Naive thymus-derived CD4-positive, alpha-beta T cell (primary cell): Measurements from ENCODE around the gene BAIAP3. TPM values are rescaled to one million over a fixed set of nuclear protein-coding genes. Genes with fewer than 3 reads are reported as not detected.

ENCODE experiments used
- ATAC-seq: fragments of 150-1000 bp; cut with Tn5 transposase; 2 replicates; pipeline ENCODE4 v1.10.0; 2021; ENCODE audit warnings: mild to moderate bottlenecking, moderate library complexity
- CTCF ChIA-PET: fragments of 350-600 bp; sonication (Branson Sonifier 250); formaldehyde crosslinking; loops from one replicate; lab custom pipeline; 2021; ENCODE audit warnings: antibody characterized with exemption; lab: Charles Lee
- POLR2A ChIA-PET: fragments of 350-600 bp; sonication (Branson Sonifier 250); formaldehyde crosslinking; loops from one replicate; lab custom pipeline; 2021; ENCODE audit warnings: antibody characterized with exemption, inconsistent platforms; lab: Charles Lee
- DNase-seq, 9 donors: peaks; one replicate each; pipeline versions ENCODE4 v3.0.0 to v3.0.0-alpha.2; 2020 to 2022; ENCODE audit warnings: mixed read lengths in 1 of 9
- H3K27ac ChIP-seq: one replicate; pipeline ENCODE4 v1.7.0; 2013; ENCODE audit warnings: mild to moderate bottlenecking, low read depth, low read length, moderate library complexity
- H3K27me3 ChIP-seq, 2 donors: one replicate each; pipeline ENCODE4 v1.7.0; 2013; ENCODE audit warnings: low read length in 2 of 2, mild to moderate bottlenecking in 2 of 2, moderate library complexity in 2 of 2; ENCODE audit not compliant: control insufficient read depth in 2 of 2, insufficient read depth in 2 of 2
- H3K36me3 ChIP-seq, 3 experiments: 1 replicate in 2 of 3; 2 replicates in 1 of 3; pipeline ENCODE4 v1.7.0; 2013; ENCODE audit warnings: low read length in 3 of 3, mild to moderate bottlenecking in 3 of 3, moderate library complexity in 1 of 3; ENCODE audit not compliant: insufficient read depth in 3 of 3, control insufficient read depth in 2 of 3
- H3K4me1 ChIP-seq, 2 donors: one replicate each; pipeline ENCODE4 v1.7.0; 2013; ENCODE audit warnings: low read length in 2 of 2, mild to moderate bottlenecking in 2 of 2, moderate library complexity in 1 of 2; ENCODE audit not compliant: control insufficient read depth in 2 of 2, insufficient read depth in 2 of 2
- H3K4me3 ChIP-seq: 2 replicates; pipeline ENCODE4 v1.7.0; 2013; ENCODE audit warnings: mild to moderate bottlenecking, low read length
- H3K9me3 ChIP-seq, 3 experiments: 1 replicate in 2 of 3; 2 replicates in 1 of 3; pipeline ENCODE4 v1.7.0; 2013; ENCODE audit warnings: low read length in 3 of 3; ENCODE audit not compliant: control insufficient read depth in 2 of 3
- H3K27ac Mint-ChIP-seq, 9 donors: one replicate each; pipeline ENCODE4 v1.8.0; 2020 to 2022; ENCODE audit warnings: mixed read lengths in 9 of 9, mild to moderate bottlenecking in 8 of 9, moderate library complexity in 5 of 9, inconsistent platforms in 2 of 9
- H3K27me3 Mint-ChIP-seq, 5 donors: one replicate each; pipeline ENCODE4 v1.8.0; 2021 to 2022; ENCODE audit warnings: mixed read lengths in 5 of 5, mild to moderate bottlenecking in 1 of 5
- H3K36me3 Mint-ChIP-seq, 5 donors: one replicate each; pipeline ENCODE4 v1.8.0; 2020 to 2022; ENCODE audit warnings: mixed read lengths in 5 of 5, mild to moderate bottlenecking in 3 of 5, inconsistent platforms in 1 of 5
- H3K4me1 Mint-ChIP-seq, 7 donors: one replicate each; pipeline ENCODE4 v1.8.0; 2020 to 2022; ENCODE audit warnings: mixed read lengths in 7 of 7, mild to moderate bottlenecking in 3 of 7, inconsistent platforms in 1 of 7
- H3K4me3 Mint-ChIP-seq, 10 donors: one replicate each; pipeline ENCODE4 v1.8.0; 2020 to 2022; ENCODE audit warnings: mild to moderate bottlenecking in 10 of 10, mixed read lengths in 10 of 10, moderate library complexity in 6 of 10, inconsistent platforms in 2 of 10
- H3K9me3 Mint-ChIP-seq, 11 donors: one replicate each; pipeline ENCODE4 v1.8.0; 2020 to 2022; ENCODE audit warnings: mixed read lengths in 11 of 11, mild to moderate bottlenecking in 4 of 11, inconsistent platforms in 1 of 11, moderate library complexity in 1 of 11
- intact Hi-C, 2 donors: fragments of 100-400 bp; cut with micrococcal nuclease; formaldehyde crosslinking; loops; one replicate each; pipeline ENCODE4 v1.15.1; 2023
- polyA plus RNA-seq, 2 donors: library from polyadenylated mRNA; unstranded; fragments of 300-500 nt; fragmentation: Illumina TruSeq; gene quantifications; one replicate each; pipeline ENCODE4 v1.2.3, GENCODE V29; 2021
- total RNA-seq, 6 experiments: library from RNA in 5 of 6; stranded (reverse) in 5 of 6; gene quantifications; 1 replicate in 5 of 6; 2 replicates in 1 of 6; pipeline ENCODE4 v1.2.3 and lab custom pipeline; 2021 to 2026

BAIAP3 gene
- total and polyA plus RNA-seq, 7 experiments from 2014 or later: 0.20 to 7.5 (median 1.1) TPM

DNA sequence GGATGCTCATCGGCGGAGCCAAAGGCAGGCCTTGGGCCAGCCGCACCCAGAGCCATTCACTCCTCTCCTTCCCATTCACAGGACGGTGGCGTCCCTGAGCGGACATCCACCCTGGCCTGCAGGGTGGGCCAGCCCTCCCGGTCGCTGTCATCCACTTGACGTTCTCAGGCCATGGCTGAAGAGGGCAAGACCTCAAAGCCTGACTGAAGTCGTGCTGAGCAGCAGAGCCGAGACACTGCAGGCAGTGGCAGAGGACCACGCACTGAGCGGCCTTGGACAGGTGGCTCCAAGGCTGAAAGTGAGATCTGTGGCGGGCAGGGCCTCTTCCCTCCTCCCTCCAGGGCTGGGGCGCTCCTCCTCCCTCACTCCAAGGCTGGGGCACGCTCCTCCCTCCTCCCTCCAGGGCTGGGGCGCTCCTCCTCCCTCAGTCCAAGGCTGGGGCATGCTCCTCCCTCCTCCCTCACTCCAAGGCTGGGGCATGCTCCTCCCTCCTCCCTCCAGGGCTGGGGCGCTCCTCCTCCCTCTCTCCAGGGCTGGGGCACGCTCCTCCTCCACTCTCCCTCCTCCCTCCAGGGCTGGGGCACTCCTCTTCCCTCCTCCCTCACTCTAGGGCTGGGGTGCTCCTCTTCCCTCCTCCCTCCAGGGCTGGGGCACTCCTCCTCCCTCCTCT, 42.4 kb downstream of the BAIAP3 start:
- Mint-ChIP-seq H3K27me3 (no peaks in the 10 kb centered on the region), H3K4me3 (no peak overlapping the region), H3K27ac (peak overlapping the region in 1 of 9 donors; percentile 57), H3K36me3 (peaks cover 0 to 3% (median 0%) of the 10 kb centered on the region in 5 donors), H3K4me1 (peaks cover 6 to 18% (median 15%) of the 10 kb centered on the region in 7 donors), H3K9me3 (no peaks in the 10 kb centered on the region)
- Histone ChIP-seq H3K9me3 (no peaks in the 10 kb centered on the region), H3K4me3 (no peak overlapping the region), H3K36me3 (peaks cover 0 to 53% (median 0%) of the 10 kb centered on the region in 3 experiments), H3K27ac (no peak overlapping the region), H3K4me1 (no peaks in the 10 kb centered on the region), H3K27me3 (no peaks in the 10 kb centered on the region)
- intact Hi-C loops: no loop called here
- ATAC-seq: no peak
- no peak for DNase-seq
- CTCF ChIA-PET: no interaction called here
- POLR2A ChIA-PET: no interaction called here

DNA sequence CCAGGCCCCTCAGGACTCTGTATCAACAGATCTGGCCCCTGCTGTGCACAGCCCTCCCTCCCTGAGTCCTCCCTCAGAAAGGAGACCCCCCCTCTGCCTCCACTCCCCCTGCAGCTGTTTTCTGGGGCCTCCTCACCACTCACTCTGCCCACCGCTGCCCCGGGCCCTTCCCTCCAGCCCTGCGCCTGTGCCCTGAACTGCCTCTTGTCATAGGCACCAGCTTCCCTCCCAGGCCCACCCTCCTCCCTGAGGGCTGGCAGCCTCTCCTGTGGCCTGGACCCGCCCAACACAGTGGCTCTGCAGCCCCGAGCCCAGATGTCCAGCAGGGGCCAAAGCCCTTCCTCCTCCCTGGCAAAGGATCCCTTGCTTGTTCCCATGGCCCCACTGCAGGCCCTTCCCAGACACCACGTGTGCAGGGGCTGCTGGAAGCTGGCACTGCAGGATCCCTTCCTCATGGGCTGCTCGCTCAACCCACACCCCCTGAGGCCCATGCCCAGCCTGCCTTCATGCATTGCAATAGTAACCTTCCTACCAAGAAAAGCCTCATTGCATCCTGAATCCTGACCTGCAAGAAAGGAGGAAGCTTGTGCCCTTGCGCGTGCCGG, 44.1 kb downstream of the BAIAP3 start:
- Mint-ChIP-seq H3K4me1 (peaks cover 6 to 18% (median 15%) of the 10 kb centered on the region in 7 donors), H3K9me3 (no peaks in the 10 kb centered on the region)
- ATAC-seq: no peak

DNA sequence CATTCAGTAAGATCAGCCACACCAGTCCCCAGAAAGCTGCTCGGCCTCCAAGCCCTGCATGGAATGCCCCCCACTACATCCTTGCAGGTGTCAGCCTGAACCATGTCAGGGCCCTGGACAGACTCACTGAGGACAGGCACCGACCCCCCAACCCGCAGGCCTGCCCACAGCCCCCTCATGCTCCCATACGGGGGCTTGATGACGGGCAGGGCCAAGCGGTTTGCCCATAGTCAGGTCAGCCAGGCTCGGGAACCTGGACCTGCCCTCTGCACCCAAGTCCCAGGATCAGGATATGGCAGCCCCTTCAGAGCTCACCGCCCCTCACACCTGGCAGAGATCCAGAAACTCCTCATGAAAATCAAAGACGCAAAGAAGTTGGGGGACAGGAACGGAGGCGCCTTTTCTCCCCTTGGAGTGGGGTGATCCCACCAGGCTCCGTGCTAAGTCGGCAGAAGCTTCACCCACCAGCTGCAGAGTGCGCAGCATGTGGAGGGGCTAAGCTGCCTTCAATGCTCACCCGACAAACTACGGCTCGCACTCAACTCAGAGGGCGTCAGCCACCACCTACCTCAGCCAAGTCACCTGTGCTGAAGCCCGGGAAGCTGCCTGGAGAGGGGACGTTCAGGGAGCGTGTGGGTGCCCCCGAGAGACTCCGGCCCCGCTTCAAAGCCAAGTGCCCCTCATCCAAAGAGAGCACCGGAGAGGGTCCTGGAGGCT, 44.8 kb downstream of the BAIAP3 start:
- DNase-seq (no peak), ATAC-seq (no peak)
- peaks cover 0 to 3% (median 0%) of the 10 kb centered on the region in 5 donors for H3K36me3 Mint-ChIP-seq
- Histone ChIP-seq H3K4me3 (no peak overlapping the region), H3K9me3 (no peaks in the 10 kb centered on the region), H3K4me1 (no peaks in the 10 kb centered on the region), H3K27me3 (no peaks in the 10 kb centered on the region), H3K27ac (peak overlapping the region; percentile 52), H3K36me3 (peaks cover 0 to 57% (median 0%) of the 10 kb centered on the region in 3 experiments)
- CTCF ChIA-PET: interaction anchor here (0.5 kb wide), 1 partner anchor 19 kb away, joined by 3 read pairs; no protein-coding TSS in a partner anchor
- peak overlapping the region; percentile 17 to 88 (median 56) for H3K4me3 Mint-ChIP-seq
- POLR2A ChIA-PET: interaction anchor here (0.8 kb wide), 1 partner anchor 14 kb away, joined by 5 read pairs; no protein-coding TSS in a partner anchor
- intact Hi-C loops: loop anchor here in 1 of 2 donors (2.0 kb wide), 1 partner anchor 37 kb away; the partner anchor contains the start of gene UNKL
- peak overlapping the region in 8 of 9 donors; percentile 4 to 62 (median 49) for H3K27ac Mint-ChIP-seq
- H3K4me1 Mint-ChIP-seq: peaks cover 6 to 18% (median 15%) of the 10 kb centered on the region in 7 donors
- no peaks in the 10 kb centered on the region for H3K9me3 Mint-ChIP-seq
- no peaks in the 10 kb centered on the region for H3K27me3 Mint-ChIP-seq

More for the DNA sequence above, 44.1 kb downstream of the BAIAP3 start:
- Histone ChIP-seq H3K4me1 (no peaks in the 10 kb centered on the region), H3K9me3 (no peaks in the 10 kb centered on the region), H3K27ac (no peak overlapping the region), H3K36me3 (peaks cover 0 to 55% (median 0%) of the 10 kb centered on the region in 3 experiments), H3K4me3 (no peak overlapping the region), H3K27me3 (no peaks in the 10 kb centered on the region)
- H3K4me3 Mint-ChIP-seq: peak overlapping the region in 2 of 10 donors; percentile 17 to 88
- ChIA-PET POLR2A (no interaction called here), CTCF (no interaction called here)
- peaks cover 0 to 3% (median 0%) of the 10 kb centered on the region in 5 donors for H3K36me3 Mint-ChIP-seq
- intact Hi-C loops: loop anchor here in 1 of 2 donors (2.0 kb wide), 1 partner anchor 37 kb away; the partner anchor contains the start of gene UNKL
- H3K27me3 Mint-ChIP-seq: no peaks in the 10 kb centered on the region
- H3K27ac Mint-ChIP-seq: peak overlapping the region in 4 of 9 donors; percentile 10 to 64 (median 48)
- DNase-seq: no peak

DNA sequence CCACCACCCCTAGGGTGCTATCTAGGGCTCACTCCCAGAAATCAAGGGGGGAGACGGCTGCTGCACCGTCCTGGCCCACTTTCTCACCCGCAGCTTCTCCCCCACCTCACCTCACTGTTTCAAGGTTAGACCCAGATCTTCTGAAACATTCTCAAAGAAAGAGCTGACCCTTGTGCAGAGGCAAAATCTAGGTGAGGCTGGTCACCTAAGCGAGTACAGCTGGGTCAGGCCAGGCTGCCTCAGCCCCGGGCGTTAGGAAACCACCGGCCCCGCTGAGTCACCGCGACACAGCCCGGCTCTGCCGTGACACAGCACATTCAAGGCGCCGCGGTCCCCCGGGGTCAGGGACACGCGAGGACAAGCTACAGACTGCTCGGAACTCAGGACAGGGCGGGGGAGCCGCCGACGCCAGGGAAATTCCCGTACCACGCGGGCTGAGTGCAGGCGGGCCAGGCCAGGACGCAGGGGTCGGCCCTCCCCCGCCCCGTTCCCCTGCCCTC, 45.4 kb downstream of the BAIAP3 start:
- H3K36me3 Mint-ChIP-seq: peaks cover 0 to 3% (median 0%) of the 10 kb centered on the region in 5 donors
- H3K4me1 Mint-ChIP-seq: peaks cover 6 to 18% (median 15%) of the 10 kb centered on the region in 7 donors
- no peaks in the 10 kb centered on the region for H3K27me3 ChIP-seq
- peak overlapping the region; percentile 52 for H3K27ac ChIP-seq
- ChIA-PET POLR2A (interaction anchor here (0.8 kb wide), 1 partner anchor 15 kb away, joined by 5 read pairs; no protein-coding TSS in a partner anchor), CTCF (interaction anchor here (0.5 kb wide), 1 partner anchor 19 kb away, joined by 3 read pairs; no protein-coding TSS in a partner anchor)
- no peaks in the 10 kb centered on the region for H3K9me3 Mint-ChIP-seq
- peaks cover 0 to 64% (median 0%) of the 10 kb centered on the region in 3 experiments for H3K36me3 ChIP-seq
- intact Hi-C loops: loop anchor here (1.0 to 2.0 kb wide), 2 partner anchors 29 to 36 kb away; partner anchors contain the start of gene UNKL (in 1 of the 2)
- no peaks in the 10 kb centered on the region for H3K9me3 ChIP-seq
- DNase-seq (peak in 5 of 9 donors; percentile 11 to 77 (median 45)), ATAC-seq (peak; percentile 81)
- H3K4me3 ChIP-seq: peak overlapping the region; percentile 17
- no peaks in the 10 kb centered on the region for H3K4me1 ChIP-seq
- peak overlapping the region in 9 of 10 donors; percentile 17 to 88 (median 55) for H3K4me3 Mint-ChIP-seq
- H3K27me3 Mint-ChIP-seq: no peaks in the 10 kb centered on the region
- peak overlapping the region in 7 of 9 donors; percentile 4 to 86 (median 62) for H3K27ac Mint-ChIP-seq

DNA sequence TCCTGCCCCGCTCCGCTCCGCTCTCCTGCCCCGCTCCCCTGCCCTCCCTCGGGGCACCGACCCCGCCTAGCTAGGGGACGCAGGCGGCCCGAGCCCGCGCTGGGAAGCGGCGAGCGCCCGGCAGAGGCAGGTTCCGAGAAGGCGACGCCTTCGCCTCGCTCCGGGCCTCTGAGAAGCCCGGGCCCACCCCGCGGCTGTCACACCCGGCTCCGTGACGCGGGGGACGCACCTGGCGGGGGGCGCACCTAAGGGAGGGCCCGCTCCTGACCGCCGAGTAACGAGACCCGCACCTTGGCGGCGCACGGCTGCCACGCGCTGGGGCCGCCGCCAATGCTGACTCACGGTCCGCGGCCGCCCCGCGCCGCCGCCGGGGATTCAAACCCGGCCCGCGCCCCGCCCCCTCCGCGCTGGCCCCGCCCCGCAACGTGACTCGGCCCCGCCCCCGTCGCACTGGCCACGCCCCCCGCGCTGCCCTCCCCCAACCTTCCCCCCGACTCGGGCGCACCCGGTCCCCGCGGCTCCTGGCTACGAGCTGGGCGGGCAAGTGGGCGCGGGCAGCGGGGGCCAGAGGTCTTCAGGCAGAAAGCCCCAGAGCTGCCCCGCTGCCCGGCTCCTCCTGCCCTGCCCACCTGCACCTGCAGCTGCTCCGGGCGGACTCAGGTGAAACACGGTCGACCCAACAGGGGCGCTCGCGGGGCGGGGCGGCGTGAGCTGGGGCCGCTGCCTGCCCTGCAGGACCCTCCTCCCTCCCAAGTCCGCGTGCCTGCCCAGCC, 46.0 kb downstream of the BAIAP3 start:
- Mint-ChIP-seq H3K4me1 (peaks cover 6 to 18% (median 15%) of the 10 kb centered on the region in 7 donors), H3K9me3 (no peaks in the 10 kb centered on the region), H3K36me3 (peaks cover 0 to 3% (median 0%) of the 10 kb centered on the region in 5 donors), H3K4me3 (peak overlapping the region; percentile 76 to 88 (median 80)), H3K27ac (peak overlapping the region in 6 of 9 donors; percentile 15 to 79 (median 62)), H3K27me3 (no peaks in the 10 kb centered on the region)
- peak overlapping the region; percentile 52 for H3K27ac ChIP-seq
- POLR2A ChIA-PET: interaction anchor here (0.6 to 1.5 kb wide), 5 partner anchors 15 to 70 kb away, joined by 3 to 5 read pairs (median 3); partner anchors contain the start of genes UBE2I and UQCC4
- H3K4me3 ChIP-seq: peak overlapping the region; percentile 17
- H3K36me3 ChIP-seq: peaks cover 0 to 64% (median 0%) of the 10 kb centered on the region in 3 experiments
- no peaks in the 10 kb centered on the region for H3K27me3 ChIP-seq
- H3K4me1 ChIP-seq: no peaks in the 10 kb centered on the region
- DNase-seq: peak; percentile 33 to 81 (median 52)
- peak; percentile 84 for ATAC-seq
- CTCF ChIA-PET: interaction anchor here (0.7 kb wide), 1 partner anchor 16 kb away, joined by 3 read pairs; no protein-coding TSS in a partner anchor
- intact Hi-C loops: loop anchor here (1.0 to 2.0 kb wide), 2 partner anchors 29 to 35 kb away; partner anchors contain the start of gene UNKL (in 1 of the 2)
- no peaks in the 10 kb centered on the region for H3K9me3 ChIP-seq
